Inflammatory macrophage treated with lipopolysaccharide for 1 hour (primary cell): ENCODE data around the gene KMO.

ENCODE experiments used
- DNase-seq, 2 donors: peaks; one replicate each; pipeline ENCODE4 v3.0.0-alpha.2; 2020 to 2022

The KMO gene

DNA sequence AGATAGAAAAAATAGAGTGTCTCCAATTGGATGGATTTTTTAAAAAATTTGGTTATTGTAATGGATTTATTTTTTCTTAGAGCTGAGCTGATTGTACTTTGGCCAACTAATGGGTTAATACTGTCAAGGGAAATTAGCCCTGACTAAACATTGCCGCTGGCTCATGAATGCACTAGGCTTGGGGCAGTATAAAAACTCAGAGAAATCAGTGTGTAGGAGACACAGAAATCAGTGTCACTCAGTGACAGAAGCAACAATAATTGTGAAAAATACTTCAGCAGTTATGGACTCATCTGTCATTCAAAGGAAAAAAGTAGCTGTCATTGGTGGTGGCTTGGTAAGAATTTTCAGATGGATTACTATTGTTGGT, at the start of gene KMO:
Gene KMO (plus strand): TSS at position 217 of the 370 bp plus-strand sequence. CDS start 67 bp downstream, at position 284.
- peak; percentile 84 to 85 for DNase-seq

GRCh38 chr1:241482761-241483250, 49.4 kb upstream of the KMO start:
- peak in 1 of 2 donors; percentile 16 for DNase-seq

- no peak for DNase-seq
Observed at GRCh38 chr1:241485145-241485544, 47.0 kb upstream of the KMO start.

DNA sequence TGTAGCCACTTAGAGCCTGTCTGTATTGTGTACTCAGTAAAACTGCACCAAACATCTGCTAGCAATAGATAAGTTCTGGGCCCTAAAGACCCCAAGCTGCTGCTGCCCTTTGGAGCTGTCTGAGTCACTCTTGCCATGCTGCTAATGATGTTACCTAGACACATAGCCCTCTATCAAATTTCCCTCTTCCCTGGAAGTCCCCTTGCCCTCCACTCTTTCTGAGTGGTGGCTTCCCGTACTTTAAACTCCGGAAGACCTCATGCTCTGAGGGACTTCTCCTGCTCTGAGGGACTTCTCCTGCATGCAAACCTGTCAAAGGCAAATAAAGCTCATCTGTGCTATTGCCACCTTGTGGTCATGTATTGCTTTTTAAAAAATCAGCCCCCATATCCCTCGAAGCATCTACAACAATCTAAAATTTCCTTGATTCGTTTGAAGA, 46.6 kb upstream of the KMO start:
- DNase-seq, result no peak

GRCh38 chr1:241488739-241489138, 43.4 kb upstream of the KMO start:
- no peak for DNase-seq

GRCh38 chr1:241495741-241496140, 36.4 kb upstream of the KMO start:
- no peak for DNase-seq

GRCh38 chr1:241499910-241500309, 32.3 kb upstream of the KMO start:
- DNase-seq, result no peak

GRCh38 chr1:241503444-241503843, 28.7 kb upstream of the KMO start:
- DNase-seq, result peak in 1 of 2 donors; percentile 6

- peak; percentile 65 to 83 for DNase-seq
Observed at GRCh38 chr1:241507189-241507863, 24.9 kb upstream of the KMO start.

DNA sequence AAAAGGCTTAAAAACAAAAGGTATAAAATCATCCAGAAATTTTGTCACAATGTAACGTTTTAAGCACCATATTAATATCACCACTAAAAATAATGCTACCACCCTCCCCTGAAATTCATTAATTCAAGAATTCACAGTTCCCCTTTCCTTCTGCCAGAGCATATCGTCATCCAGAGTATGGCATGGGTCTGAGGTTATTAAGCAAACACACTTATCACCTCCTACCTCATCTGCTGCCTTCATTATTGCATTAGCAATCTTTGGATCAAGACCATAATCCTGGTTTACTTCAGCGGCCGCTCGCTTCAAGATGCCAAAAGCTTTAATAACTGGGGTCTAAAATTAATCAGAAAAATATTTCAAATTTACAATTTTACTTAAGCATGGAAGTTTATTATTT, 18.8 kb upstream of the KMO start:
- peak in 1 of 2 donors; percentile 33 for DNase-seq

- DNase-seq, result peak in 1 of 2 donors; percentile 44
Observed at GRCh38 chr1:241518476-241519307, 13.5 kb upstream of the KMO start.

GRCh38 chr1:241519308-241520079, 12.7 kb upstream of the KMO start, which contains the start of gene FH:
TSS of gene FH (minus strand) at chr1:241519755. CDS start at chr1:241519722, 33 bp downstream.
- peak; percentile 98 to 99 for DNase-seq

DNA sequence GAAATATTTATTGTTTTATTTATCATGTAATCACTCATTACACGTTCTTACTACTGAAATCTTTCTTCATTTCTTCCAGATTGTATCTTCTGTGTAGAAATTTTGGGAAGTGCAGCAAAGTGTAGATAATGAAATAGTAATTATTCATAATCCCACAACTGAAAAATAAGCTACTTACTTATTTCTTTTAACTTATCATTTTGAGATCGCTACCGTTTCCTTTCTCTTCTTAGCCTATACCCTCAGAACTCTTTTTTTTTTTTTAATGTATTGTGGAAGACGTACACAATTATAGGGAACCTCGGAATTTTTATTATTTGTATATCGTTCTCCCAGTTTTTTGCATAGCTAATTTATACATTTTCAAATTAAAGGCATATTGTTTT, 12.1 kb upstream of the KMO start:
- peak; percentile 44 to 54 for DNase-seq

- no peak for DNase-seq
Observed at GRCh38 chr1:241521718-241522117, 10.5 kb upstream of the KMO start.

DNA sequence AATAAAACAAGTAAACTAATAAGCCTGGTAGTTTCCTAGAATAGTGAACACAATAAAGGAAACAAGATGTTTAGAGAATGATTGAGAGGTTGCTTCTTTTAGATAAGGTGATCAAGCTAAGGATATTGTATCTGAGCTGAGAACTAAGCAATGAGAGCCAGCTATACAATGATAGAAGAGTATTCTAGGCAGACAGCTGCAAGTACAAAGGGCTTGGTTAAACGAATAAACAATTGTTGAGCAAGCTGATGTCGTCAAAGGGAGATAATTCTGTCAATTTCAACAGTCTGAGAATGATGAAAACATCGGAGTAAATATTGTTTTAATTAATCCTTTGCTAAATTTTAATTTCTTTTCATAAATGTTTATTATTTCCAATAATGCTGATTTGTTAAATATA, 7.2 kb upstream of the KMO start:
- DNase-seq, result no peak

GRCh38 chr1:241527146-241527545, 5.0 kb upstream of the KMO start:
- DNase-seq, result no peak

DNA sequence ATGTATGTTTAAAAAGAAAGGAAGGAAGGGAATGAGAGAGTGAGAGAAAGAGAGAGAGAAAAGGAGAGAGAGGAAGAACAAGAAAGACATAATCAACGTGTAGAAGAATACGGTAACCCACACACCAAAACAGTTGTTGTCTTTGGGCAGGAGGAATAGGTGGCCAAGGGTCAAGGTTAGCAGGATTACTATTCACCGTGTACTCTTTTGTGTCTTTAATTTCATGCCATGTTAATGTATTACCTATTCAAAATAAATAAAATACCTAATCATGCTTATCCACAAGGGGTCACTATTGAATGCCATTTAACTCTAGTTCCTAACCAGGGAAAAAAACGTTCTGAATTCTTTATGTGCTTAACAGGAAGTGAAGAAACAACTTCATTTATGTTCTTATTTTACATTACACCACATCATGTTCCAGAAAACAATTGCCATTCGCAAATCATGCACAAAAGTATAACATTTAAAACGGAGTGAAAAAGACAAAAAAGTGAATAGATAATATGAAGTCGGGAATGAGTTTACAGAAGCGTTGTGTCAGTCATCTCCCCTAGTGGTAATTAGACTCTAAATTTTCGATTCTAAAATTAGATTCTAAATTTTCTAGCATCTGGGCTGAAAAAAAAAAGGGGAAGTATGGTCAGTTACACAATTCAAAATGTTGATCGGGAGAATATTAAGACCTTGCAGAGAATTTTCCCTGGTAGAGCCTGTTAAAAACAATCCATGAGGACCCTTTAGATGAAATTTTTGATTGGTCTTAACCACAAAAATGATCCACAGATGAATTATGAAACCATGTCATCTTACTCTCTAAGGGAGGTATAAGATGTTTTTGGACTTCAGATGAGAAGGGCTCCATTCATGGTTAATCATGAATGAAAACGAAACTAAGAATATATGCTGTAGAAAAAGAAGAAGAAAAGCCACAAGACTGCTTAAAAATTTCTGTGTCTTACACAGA, 700 bp upstream of the KMO start:
- peak; percentile 88 to 92 for DNase-seq

- peak; percentile 59 to 60 for DNase-seq
Observed at GRCh38 chr1:241532864-241533263, 686 bp downstream of the KMO start.

DNA sequence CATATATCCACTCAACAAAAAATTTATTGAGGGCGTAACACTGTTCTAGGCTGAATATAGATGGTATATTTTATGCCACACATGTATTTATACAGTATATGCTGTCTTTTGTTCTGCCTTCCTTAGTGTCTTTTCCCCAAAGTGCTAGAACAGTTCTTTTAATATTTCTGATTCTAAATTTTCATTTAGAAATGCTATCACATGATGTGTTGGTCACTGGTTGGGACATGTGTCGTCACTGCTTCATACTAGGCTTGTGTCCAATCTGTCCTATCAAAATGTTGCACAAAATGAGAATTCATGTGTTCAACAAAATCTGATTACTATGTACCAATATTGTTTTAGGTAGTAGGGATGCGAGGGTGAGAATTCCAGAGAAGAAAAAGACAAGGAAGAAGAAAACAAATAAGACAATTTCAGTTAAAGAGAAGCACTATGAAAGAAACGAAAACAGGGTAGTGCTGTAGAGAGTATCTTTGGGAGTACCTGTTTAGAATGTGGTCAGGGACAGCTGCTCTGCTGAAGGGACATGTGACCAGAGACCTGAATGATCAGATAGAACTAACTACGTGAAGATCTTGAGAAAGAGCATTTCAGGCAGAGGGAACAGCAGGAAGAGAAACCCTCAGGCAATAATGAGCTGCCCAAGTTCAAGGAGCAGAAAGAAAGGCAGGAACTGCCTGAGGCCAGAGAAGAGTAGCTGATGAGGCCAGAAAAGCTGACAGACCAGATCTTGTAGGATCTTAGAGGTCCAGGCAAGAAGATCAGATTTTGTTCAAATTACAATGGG, 1.3 kb downstream of the KMO start:
- DNase-seq, result peak; percentile 84 to 88

GRCh38 chr1:241536304-241536703, 4.1 kb downstream of the KMO start:
- no peak for DNase-seq

DNA sequence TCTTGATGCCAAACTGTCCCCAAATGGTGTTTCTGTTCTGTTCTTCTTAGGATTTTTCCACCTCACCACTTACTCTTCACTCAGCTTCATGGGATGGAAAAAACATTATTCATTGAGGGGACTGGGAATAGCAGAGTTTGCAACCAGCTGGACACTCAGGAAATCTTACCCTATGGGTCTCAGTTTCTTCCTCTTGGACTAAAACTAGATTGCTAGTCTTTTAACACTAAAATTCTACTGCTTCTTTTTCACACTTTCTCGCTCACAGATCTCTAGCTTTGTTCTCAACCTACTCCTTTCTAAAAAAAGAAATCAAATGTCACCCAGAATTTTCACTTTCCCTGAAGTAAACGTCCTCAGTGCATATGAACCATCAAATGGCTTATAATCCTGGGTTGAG, 4.8 kb downstream of the KMO start:
- no peak for DNase-seq
